ENCODE data around the gene IFNK. TPM values are rescaled to one million over a fixed set of nuclear protein-coding genes. Genes with fewer than 3 reads are reported as not detected.
"Not testable (repeated sequence)": the region's sequence is repeated elsewhere in the genome, so short reads cannot be mapped to it uniquely, and the experiment has no call there.

Gene IFNK
- total RNA-seq, 1 experiment from 2014 or later: not detected

GRCh38 chr9:27497883-27498417, 26.1 kb upstream of the IFNK start:
- no peak overlapping the region for H2AFZ ChIP-seq (ENCODE audit: low read length)
- ChIA-PET CTCF (no interaction called here), POLR2A (ENCODE audit: unreplicated experiment) (no interaction called here)
- no peak for ATAC-seq
- H3K27ac ChIP-seq (ENCODE audit: low read length): 0 out of 2 replicates have a peak overlapping the region, but pooled peaks have one; percentile 80
- H3K9ac ChIP-seq (ENCODE audit: low read length): no peak overlapping the region
- H3K9me2 ChIP-seq (replicated peaks; ENCODE audit: low read length): no peaks in the 10 kb centered on the region
- H3K79me2 ChIP-seq (ENCODE audit: low read length): no peaks in the 10 kb centered on the region
- no peaks in the 10 kb centered on the region for H4K20me1 ChIP-seq (ENCODE audit: low read length)
- intact Hi-C loops (cut with micrococcal nuclease): no loop called here
- H3K4me2 ChIP-seq (ENCODE audit: low read length): no peak overlapping the region
- no peak overlapping the region for H3K4me3 ChIP-seq (ENCODE audit: low read length)
- no peaks in the 10 kb centered on the region for H3F3A ChIP-seq (ENCODE audit: low read length, unreplicated experiment)
- TF ChIP-seq EZH2phosphoT487 (IDR thresholded peaks at IDR 0.05; ENCODE audit: borderline replicate concordance, low read length): no peak
- no peak for TF ChIP-seq EZH2 (IDR thresholded peaks at IDR 0.05; ENCODE audit: low read length, unreplicated experiment)
- TF ChIP-seq CTCF (conservative IDR thresholded peaks at IDR 0.05; ENCODE audit: low read depth, low read length): no peak
- DNase-seq: no peak
- peaks cover 18% of the 10 kb centered on the region for H3K4me1 ChIP-seq (ENCODE audit: insufficient read depth, low read length)
- no peaks in the 10 kb centered on the region for H3K36me3 ChIP-seq (ENCODE audit: low read depth, low read length)
- no TSS peak for BruUV-seq (replicated peaks)
- no peaks in the 10 kb centered on the region for H3K9me3 ChIP-seq (ENCODE audit: low read length)
- H3K27me3 ChIP-seq (ENCODE audit: low read length): no peaks in the 10 kb centered on the region

GRCh38 chr9:27499451-27499850, 24.6 kb upstream of the IFNK start:
- CTCF ChIA-PET: no interaction called here
- H4K20me1 ChIP-seq (ENCODE audit: low read length): no peaks in the 10 kb centered on the region
- intact Hi-C loops (cut with micrococcal nuclease): no loop called here
- POLR2A ChIA-PET (ENCODE audit: unreplicated experiment): no interaction called here
- DNase-seq: peak; percentile 74
- peak overlapping the region; percentile 80 for H3K27ac ChIP-seq (ENCODE audit: low read length)
- peak overlapping the region; percentile 30 for H3K4me3 ChIP-seq (ENCODE audit: low read length)
- no peaks in the 10 kb centered on the region for H3K36me3 ChIP-seq (ENCODE audit: low read depth, low read length)
- H3K9me3 ChIP-seq (ENCODE audit: low read length): no peaks in the 10 kb centered on the region
- peaks cover 18% of the 10 kb centered on the region for H3K4me1 ChIP-seq (ENCODE audit: insufficient read depth, low read length)
- no peaks in the 10 kb centered on the region for H3F3A ChIP-seq (ENCODE audit: low read length, unreplicated experiment)
- no TSS peak for BruUV-seq (replicated peaks)
- no peaks in the 10 kb centered on the region for H3K79me2 ChIP-seq (ENCODE audit: low read length)
- H3K27me3 ChIP-seq (ENCODE audit: low read length): no peaks in the 10 kb centered on the region
- H3K9ac ChIP-seq (ENCODE audit: low read length): peak overlapping the region; percentile 31; the same call in 1 of the 2 replicates
- peak overlapping the region; percentile 35 for H2AFZ ChIP-seq (ENCODE audit: low read length)
- TF ChIP-seq CTCF (conservative IDR thresholded peaks at IDR 0.05; ENCODE audit: low read depth, low read length): no peak
- TF ChIP-seq EZH2 (IDR thresholded peaks at IDR 0.05; ENCODE audit: low read length, unreplicated experiment): no peak
- no peak for TF ChIP-seq EZH2phosphoT487 (IDR thresholded peaks at IDR 0.05; ENCODE audit: borderline replicate concordance, low read length)
- peak overlapping the region; percentile 76 for H3K4me2 ChIP-seq (ENCODE audit: low read length)
- H3K9me2 ChIP-seq (replicated peaks; ENCODE audit: low read length): no peaks in the 10 kb centered on the region
- peak; percentile 91 for ATAC-seq

DNA sequence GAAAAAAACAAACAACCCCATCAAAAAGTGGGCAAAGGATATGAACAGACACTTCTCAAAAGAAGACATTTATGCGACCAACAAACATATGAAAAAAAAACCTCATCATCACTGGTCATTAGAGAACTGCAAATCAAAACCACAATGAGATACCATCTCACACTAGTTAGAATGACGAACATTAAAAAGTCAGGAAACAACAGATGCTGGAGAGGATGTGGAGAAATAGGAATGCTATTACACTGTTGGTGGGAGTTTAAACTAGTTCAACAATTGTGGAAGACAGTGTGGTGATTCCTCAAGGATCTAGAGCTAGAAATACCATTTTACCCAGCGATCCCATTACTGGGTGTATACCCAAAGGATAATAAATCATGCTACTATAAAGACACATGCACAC, 23.2 kb upstream of the IFNK start:
- peaks cover 22% of the 10 kb centered on the region for H3K4me1 ChIP-seq (ENCODE audit: insufficient read depth, low read length)
- H3F3A ChIP-seq (ENCODE audit: low read length, unreplicated experiment); H3K27ac ChIP-seq (ENCODE audit: low read length); H3K79me2 ChIP-seq (ENCODE audit: low read length); H3K9me2 ChIP-seq (replicated peaks; ENCODE audit: low read length); H3K9ac ChIP-seq (ENCODE audit: low read length); H4K20me1 ChIP-seq (ENCODE audit: low read length); BruUV-seq (replicated peaks); H3K27me3 ChIP-seq (ENCODE audit: low read length); H2AFZ ChIP-seq (ENCODE audit: low read length); DNase-seq; POLR2A ChIA-PET (ENCODE audit: unreplicated experiment); H3K36me3 ChIP-seq (ENCODE audit: low read depth, low read length); CTCF ChIA-PET; intact Hi-C loops (cut with micrococcal nuclease); H3K9me3 ChIP-seq (ENCODE audit: low read length); H3K4me2 ChIP-seq (ENCODE audit: low read length); H3K4me3 ChIP-seq (ENCODE audit: low read length); ATAC-seq: not testable (repeated sequence)

Measured in PC-3 (cell line).